ENCODE data around the gene TRPV6.

TRPV6 gene

DNA sequence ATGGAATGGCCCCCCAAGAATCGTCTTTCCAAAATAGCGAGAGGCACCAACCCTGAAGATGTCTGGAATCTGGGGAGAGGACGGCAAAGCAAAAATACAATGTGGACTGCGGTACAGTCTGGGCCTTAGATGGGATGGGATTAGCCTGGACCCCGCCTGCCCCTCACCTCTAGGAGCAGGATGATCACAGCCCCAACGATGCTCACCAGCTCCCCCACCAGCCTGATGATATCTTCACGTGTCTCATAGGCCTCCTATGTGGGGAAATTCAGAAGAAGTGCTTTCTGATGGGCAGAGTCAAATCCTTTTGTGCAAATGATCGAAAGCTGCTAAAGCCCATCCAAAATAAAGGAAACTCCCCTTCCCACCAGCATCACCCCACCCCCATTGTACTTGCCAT lies 29.8 kb upstream of the TRPV6 start:
- no peak for TF ChIP-seq ZNF274 (IDR thresholded peaks at IDR 0.05; ENCODE audit: low read depth, low read length)
- H3K4me3 ChIP-seq (ENCODE audit: low read length), result no peak overlapping the region

- no peak for TF ChIP-seq ZNF274 (IDR thresholded peaks at IDR 0.05; ENCODE audit: low read depth, low read length)
- H3K4me3 ChIP-seq (ENCODE audit: low read length), result no peak overlapping the region
Measured at GRCh38 chr7:142914121-142914520, 28.6 kb upstream of the TRPV6 start.

DNA sequence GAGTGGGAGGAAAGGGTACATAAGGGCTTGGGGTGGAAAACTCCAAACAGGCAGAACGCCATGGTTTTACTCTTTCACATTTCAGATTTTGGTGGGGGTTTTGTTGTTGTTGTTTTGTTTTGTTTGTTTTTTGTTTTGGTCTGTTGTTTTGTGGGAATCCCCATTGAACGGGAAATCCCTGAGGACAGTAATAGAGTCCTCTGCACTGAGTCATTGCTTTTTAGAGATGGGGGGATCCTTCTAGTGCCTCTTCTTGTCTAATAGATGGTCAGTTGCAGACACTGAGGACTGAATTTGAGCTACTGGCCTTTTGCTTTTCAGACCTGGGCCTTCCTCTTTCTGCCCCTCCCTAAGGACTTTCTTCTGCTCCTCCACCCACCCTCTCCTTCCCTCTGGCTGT lies 28.0 kb upstream of the TRPV6 start:
- H3K4me3 ChIP-seq (ENCODE audit: low read length), result no peak overlapping the region
- TF ChIP-seq ZNF274 (IDR thresholded peaks at IDR 0.05; ENCODE audit: low read depth, low read length), result no peak

GRCh38 chr7:142913051-142913450 lies 27.5 kb upstream of the TRPV6 start:
- H3K4me3 ChIP-seq (ENCODE audit: low read length), result no peak overlapping the region
- no peak for TF ChIP-seq ZNF274 (IDR thresholded peaks at IDR 0.05; ENCODE audit: low read depth, low read length)

GRCh38 chr7:142910481-142910880 lies 24.9 kb upstream of the TRPV6 start:
- TF ChIP-seq ZNF274 (IDR thresholded peaks at IDR 0.05; ENCODE audit: low read depth, low read length), result no peak
- no peak overlapping the region for H3K4me3 ChIP-seq (ENCODE audit: low read length)

GRCh38 chr7:142910031-142910433 lies 24.5 kb upstream of the TRPV6 start:
- no peak for TF ChIP-seq ZNF274 (IDR thresholded peaks at IDR 0.05; ENCODE audit: low read depth, low read length)
- H3K4me3 ChIP-seq (ENCODE audit: low read length), result no peak overlapping the region

DNA sequence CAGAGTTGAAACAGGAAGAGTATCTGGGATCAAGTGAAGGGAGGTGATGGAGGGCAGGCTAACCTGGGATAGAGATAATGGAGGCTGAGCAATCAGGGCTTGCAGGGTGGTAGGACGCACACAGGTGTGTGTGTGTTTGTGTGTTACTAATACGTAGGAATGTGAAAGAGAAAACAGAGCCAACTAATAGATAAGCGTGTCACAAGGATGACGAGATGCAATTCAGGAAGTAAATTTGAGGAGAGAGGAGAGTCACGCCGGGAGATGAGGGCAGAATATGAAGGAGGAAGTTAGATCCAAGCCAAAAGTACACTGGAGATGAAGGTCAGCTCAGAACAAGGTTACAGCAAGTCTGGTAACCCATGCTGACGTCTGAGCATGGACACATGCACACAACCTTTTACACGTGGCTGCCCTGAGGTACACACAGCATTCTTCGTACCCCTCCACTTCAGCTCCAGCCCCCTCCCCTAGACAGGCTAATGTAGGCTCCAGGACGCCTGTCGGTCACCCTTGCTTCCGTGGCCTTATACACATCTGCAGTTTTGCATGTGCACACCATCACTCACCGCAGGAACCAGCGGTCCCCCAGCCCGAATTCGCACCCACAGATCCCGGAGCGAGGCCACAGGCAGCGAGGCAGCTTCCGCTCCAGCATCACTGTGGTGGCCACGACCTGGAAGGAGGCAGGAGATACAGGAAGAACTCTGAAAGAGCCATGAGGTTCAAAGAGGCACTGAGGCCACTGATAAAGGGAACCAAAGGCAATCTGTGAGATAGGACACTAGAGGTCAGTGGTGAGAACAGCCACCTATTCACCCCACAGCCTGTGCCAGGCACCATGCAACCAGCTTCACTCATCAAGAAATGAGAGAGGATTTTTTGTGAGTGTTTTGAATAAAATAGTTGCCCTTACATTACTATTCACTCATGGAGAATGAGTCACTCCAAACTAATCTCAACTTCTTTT lies 23.7 kb upstream of the TRPV6 start:
- no peak for TF ChIP-seq ZNF274 (IDR thresholded peaks at IDR 0.05; ENCODE audit: low read depth, low read length)
- H3K4me3 ChIP-seq (ENCODE audit: low read length), result no peak overlapping the region

DNA sequence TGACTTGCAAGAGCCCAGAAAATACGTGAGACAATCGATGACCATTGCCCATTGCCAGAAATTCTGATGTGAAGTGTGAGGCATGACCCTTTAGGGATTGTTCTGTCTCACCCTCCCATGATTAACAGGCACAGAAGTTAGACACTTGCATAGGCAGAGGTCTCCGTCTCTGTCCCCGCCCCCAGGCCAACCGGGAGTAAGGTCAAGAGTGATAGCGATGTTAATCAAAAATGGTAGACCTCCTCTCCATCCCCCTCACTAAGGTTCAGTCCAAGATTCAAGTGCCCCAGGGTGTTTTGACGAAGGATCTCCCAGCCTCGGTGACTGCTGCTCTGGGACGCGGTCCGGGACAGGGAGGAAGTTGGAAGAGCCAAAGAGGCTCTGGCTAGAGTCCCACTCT lies 22.7 kb upstream of the TRPV6 start:
- no peak for TF ChIP-seq ZNF274 (IDR thresholded peaks at IDR 0.05; ENCODE audit: low read depth, low read length)

DNA sequence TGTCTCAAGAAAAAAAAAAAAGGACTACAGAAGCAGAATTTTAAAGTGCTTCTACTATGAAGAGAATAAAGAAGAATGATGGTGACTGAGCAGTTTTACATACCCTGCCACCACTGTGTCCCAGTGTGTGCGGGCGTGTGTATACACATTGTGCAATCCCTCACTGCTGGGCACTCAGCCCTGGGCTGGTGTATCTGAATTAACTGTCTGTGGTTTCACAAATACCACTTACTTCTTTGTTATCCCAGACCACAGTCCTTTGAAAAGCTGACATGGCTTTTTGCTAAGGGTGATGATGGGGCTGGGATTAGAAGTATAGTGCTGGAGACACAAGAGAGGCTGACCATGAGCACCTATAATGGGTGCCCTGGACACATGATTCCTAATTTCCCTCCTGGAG lies 21.1 kb upstream of the TRPV6 start:
- no peak for TF ChIP-seq ZNF274 (IDR thresholded peaks at IDR 0.05; ENCODE audit: low read depth, low read length)
- no peak overlapping the region for H3K4me3 ChIP-seq (ENCODE audit: low read length)

More for the DNA sequence above, 22.7 kb upstream of the TRPV6 start:
- no peak overlapping the region for H3K4me3 ChIP-seq (ENCODE audit: low read length)

DNA sequence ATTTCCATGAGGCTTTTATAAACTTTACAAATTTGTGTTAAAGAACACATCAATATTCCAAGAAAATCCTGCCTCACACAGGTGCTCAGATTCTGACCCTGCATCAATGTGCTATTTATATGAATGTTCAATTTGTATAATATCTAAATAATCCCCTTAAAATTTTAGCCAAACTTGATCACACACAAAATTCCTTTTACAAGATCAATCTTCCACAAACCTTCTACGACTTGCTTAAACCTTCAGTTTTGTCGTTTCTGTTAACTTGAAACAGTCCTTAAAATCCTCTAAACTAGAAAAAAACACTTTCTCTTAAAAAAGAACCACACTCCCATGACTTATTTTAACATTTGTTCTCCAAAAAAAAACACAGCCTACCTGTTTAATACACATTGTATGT lies 20.2 kb upstream of the TRPV6 start:
- no peak overlapping the region for H3K4me3 ChIP-seq (ENCODE audit: low read length)
- TF ChIP-seq ZNF274 (IDR thresholded peaks at IDR 0.05; ENCODE audit: low read depth, low read length), result no peak

DNA sequence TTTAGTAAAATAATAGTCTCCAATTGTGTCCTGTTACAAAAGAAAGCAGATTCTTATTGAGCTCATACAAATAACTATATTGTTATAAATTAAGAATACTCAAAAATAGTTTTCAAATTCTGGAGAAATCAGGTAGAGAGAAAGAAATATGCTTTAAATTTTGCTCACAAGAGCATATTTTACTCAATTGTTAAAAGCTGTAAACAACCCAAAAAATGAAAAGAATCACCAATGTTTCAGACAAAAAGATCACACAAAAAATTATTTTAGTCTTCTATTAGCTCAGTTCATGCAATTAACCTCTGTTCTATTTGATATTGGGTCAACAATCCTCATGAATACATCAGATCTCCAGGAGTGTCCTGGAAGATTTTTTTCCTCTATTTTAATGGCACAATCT lies 18.6 kb upstream of the TRPV6 start:
- TF ChIP-seq ZNF274 (IDR thresholded peaks at IDR 0.05; ENCODE audit: low read depth, low read length), result no peak
- H3K4me3 ChIP-seq (ENCODE audit: low read length), result no peak overlapping the region

DNA sequence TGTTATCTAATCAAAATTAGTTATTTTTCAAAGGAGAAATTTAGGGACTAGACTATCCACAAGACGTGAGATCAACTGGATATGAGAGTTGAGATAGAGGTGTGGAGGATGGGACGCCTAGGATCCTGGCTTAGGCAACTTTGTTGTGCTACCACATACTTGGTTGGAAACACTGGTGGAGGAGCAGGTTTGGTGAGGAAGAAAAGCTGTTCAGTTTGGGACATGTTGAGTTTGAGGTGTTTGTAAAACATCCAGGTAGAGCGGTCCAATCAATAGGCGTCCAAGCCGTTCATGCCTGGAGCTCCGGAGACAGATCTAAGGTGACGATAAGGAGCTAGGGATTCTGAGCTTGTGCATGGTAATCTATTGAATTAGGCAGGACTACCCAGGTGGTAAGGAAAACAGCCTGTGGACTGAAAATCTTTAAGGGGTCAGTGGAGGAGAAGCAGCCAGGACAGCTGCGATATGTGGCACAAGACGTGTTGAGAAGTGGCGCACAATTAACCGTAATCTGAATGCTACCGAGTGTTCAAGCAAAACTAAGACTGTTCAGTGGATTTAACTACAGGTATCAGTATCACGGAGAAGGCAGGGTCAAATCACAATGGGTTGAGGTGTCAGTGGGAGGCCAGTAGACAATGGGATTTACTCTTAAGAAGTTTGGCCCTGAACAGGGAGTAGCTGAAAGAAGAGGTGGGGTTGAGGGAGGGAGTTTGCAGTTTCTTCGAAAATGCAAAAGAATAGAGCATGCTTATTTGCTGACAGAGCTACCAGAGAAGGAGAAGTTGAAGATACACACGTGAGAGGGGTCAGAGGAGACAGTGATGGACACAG lies 16.1 kb upstream of the TRPV6 start:
- no peak for TF ChIP-seq ZNF274 (IDR thresholded peaks at IDR 0.05; ENCODE audit: low read depth, low read length)
- no peak overlapping the region for H3K4me3 ChIP-seq (ENCODE audit: low read length)

GRCh38 chr7:142899661-142900060 lies 14.1 kb upstream of the TRPV6 start:
- H3K4me3 ChIP-seq (ENCODE audit: low read length), result no peak overlapping the region
- TF ChIP-seq ZNF274 (IDR thresholded peaks at IDR 0.05; ENCODE audit: low read depth, low read length), result no peak

- TF ChIP-seq ZNF274 (IDR thresholded peaks at IDR 0.05; ENCODE audit: low read depth, low read length), result no peak
- H3K4me3 ChIP-seq (ENCODE audit: low read length), result no peak overlapping the region
Measured at GRCh38 chr7:142898377-142899170, 13.0 kb upstream of the TRPV6 start.

All from GM08714 (cell line).